Muscle of leg (tissue), 11 donors: ENCODE measurements around the gene ZC3H11A. TPM values are rescaled to one million over a fixed set of nuclear protein-coding genes. Genes with fewer than 3 reads are reported as not detected.
"Not testable (repeated sequence)": the region's sequence is repeated elsewhere in the genome, so short reads cannot be mapped to it uniquely, and the experiment has no call there.

Source experiments
- DNase-seq: peaks from one replicate; pipeline ENCODE4 v3.0.0; 2013
- H3K27ac ChIP-seq: one replicate; pipeline ENCODE4 v1.5.1; 2013; ENCODE audit warnings: mild to moderate bottlenecking, low read length, control low read depth
- H3K27me3 ChIP-seq: one replicate; pipeline ENCODE4 v1.6.1; 2013; ENCODE audit warnings: low read length; ENCODE audit not compliant: control insufficient read depth, insufficient read depth
- H3K36me3 ChIP-seq: one replicate; pipeline ENCODE4 v1.6.1; 2013; ENCODE audit warnings: low read length; ENCODE audit not compliant: control insufficient read depth, insufficient read depth
- H3K4me1 ChIP-seq: one replicate; pipeline ENCODE4 v1.6.1; 2013; ENCODE audit warnings: low read length; ENCODE audit not compliant: control insufficient read depth, insufficient read depth
- H3K4me3 ChIP-seq: one replicate; pipeline ENCODE4 v1.5.1; 2013; ENCODE audit warnings: low read length, control low read depth
- H3K9me3 ChIP-seq: replicated peaks from 2 replicates; pipeline ENCODE4 v1.6.1; 2013; ENCODE audit warnings: low read depth, low read length; ENCODE audit not compliant: control insufficient read depth
- WGBS: methylation state at CpG from one replicate; pipeline ENCODE4 v1.1.5; 2013; ENCODE audit warnings: missing lambda C conversion rate; ENCODE audit not compliant: insufficient coverage; 5-methylcytosine and 5-hydroxymethylcytosine counted together
- polyA plus RNA-seq, 8 donors: library from polyadenylated mRNA; unstranded; fragments of 120-200 nt; gene quantifications; one replicate each; pipeline versions ENCODE4 v1.2.1 to v1.2.3, GENCODE V29; 2013; ENCODE audit warnings: inconsistent platforms in 1 of 8, low replicate concordance in 1 of 8; ENCODE audit not compliant: insufficient read length in 8 of 8, insufficient read depth in 1 of 8
- total RNA-seq: library from RNA; stranded (reverse); fragments of 120-200 nt; gene quantifications from one replicate; pipeline ENCODE4 v1.2.4, GENCODE V29; 2013

ZC3H11A gene
- total and polyA plus RNA-seq, 9 donors = 78.2 to 101 (median 87.9) TPM

GRCh38 chr1:203778146-203778545 lies 17.3 kb upstream of the ZC3H11A start:
- Histone ChIP-seq H3K27me3 (no peaks in the 10 kb centered on the region), H3K36me3 (no peaks in the 10 kb centered on the region), H3K4me3 (no peak overlapping the region), H3K4me1 (no peaks in the 10 kb centered on the region), H3K9me3 (no peaks in the 10 kb centered on the region), H3K27ac (no peak overlapping the region)
- WGBS = no CpG with 5 or more reads among the region's 3 CpGs
- DNase-seq = no peak

- Histone ChIP-seq H3K36me3 (no peaks in the 10 kb centered on the region), H3K27me3 (no peaks in the 10 kb centered on the region), H3K4me3 (no peak overlapping the region), H3K9me3 (no peaks in the 10 kb centered on the region), H3K27ac (no peak overlapping the region), H3K4me1 (no peaks in the 10 kb centered on the region)
- WGBS = 87% methylated on average over 2 of the region's 4 CpGs
- DNase-seq = no peak
These were observed 16.6 kb upstream of the ZC3H11A start for GRCh38 chr1:203778789-203779188.

- Histone ChIP-seq H3K27ac (no peak overlapping the region), H3K27me3 (no peaks in the 10 kb centered on the region), H3K9me3 (no peaks in the 10 kb centered on the region), H3K36me3 (no peaks in the 10 kb centered on the region), H3K4me1 (no peaks in the 10 kb centered on the region), H3K4me3 (no peak overlapping the region)
- 73% methylated on average over 4 of the region's 7 CpGs for WGBS
- no peak for DNase-seq
These were observed 13.5 kb upstream of the ZC3H11A start for GRCh38 chr1:203781962-203782361.

- no peak for DNase-seq
- WGBS = no CpG with 5 or more reads among the region's 3 CpGs
These were observed 5.5 kb upstream of the ZC3H11A start for GRCh38 chr1:203789966-203790365.

GRCh38 chr1:203791498-203791897 lies 3.9 kb upstream of the ZC3H11A start:
- H3K36me3 ChIP-seq = no peaks in the 10 kb centered on the region
- peaks cover 4% of the 10 kb centered on the region for H3K4me1 ChIP-seq
- WGBS = 88% methylated on average over 2 of the region's 3 CpGs
- no peaks in the 10 kb centered on the region for H3K27me3 ChIP-seq
- H3K4me3 ChIP-seq = no peak overlapping the region
- H3K27ac ChIP-seq = no peak overlapping the region
- DNase-seq = no peak
- H3K9me3 ChIP-seq = no peaks in the 10 kb centered on the region

More at GRCh38 chr1:203789966-203790365, 5.5 kb upstream of the ZC3H11A start:
- Histone ChIP-seq H3K9me3 (no peaks in the 10 kb centered on the region), H3K4me3 (no peak overlapping the region), H3K4me1 (peaks cover 3% of the 10 kb centered on the region), H3K36me3 (no peaks in the 10 kb centered on the region), H3K27me3 (no peaks in the 10 kb centered on the region), H3K27ac (no peak overlapping the region)

- no peaks in the 10 kb centered on the region for H3K9me3 ChIP-seq
- DNase-seq = no peak
- H3K27me3 ChIP-seq = no peaks in the 10 kb centered on the region
- H3K36me3 ChIP-seq = peaks cover 3% of the 10 kb centered on the region
- 79% methylated on average over 2 of the region's 2 CpGs for WGBS
- no peak overlapping the region for H3K4me3 ChIP-seq
- no peak overlapping the region for H3K27ac ChIP-seq
- H3K4me1 ChIP-seq = peaks cover 4% of the 10 kb centered on the region
These were observed 2.9 kb upstream of the ZC3H11A start for GRCh38 chr1:203792486-203792885.

- H3K9me3 ChIP-seq, H3K27me3 ChIP-seq, H3K27ac ChIP-seq, H3K4me3 ChIP-seq, DNase-seq: not testable (repeated sequence)
- Histone ChIP-seq H3K4me1 (peaks cover 15% of the 10 kb centered on the region), H3K36me3 (peaks cover 13% of the 10 kb centered on the region)
- WGBS = 100% methylated on average over 1 of the region's 7 CpGs
These were observed 1.9 kb upstream of the ZC3H11A start for GRCh38 chr1:203793561-203793960.

- H3K9me3 ChIP-seq = no peaks in the 10 kb centered on the region
- DNase-seq = no peak
- peaks cover 22% of the 10 kb centered on the region for H3K4me1 ChIP-seq
- H3K27ac ChIP-seq = peak overlapping the region; percentile 97
- no peaks in the 10 kb centered on the region for H3K27me3 ChIP-seq
- H3K4me3 ChIP-seq = peak overlapping the region; percentile 86
- 100% methylated on average over 5 of the region's 19 CpGs for WGBS
- H3K36me3 ChIP-seq = peaks cover 21% of the 10 kb centered on the region
These were observed 521 bp upstream of the ZC3H11A start for GRCh38 chr1:203794764-203795440.

GRCh38 chr1:203796236-203796605 lies 798 bp downstream of the ZC3H11A start:
- Histone ChIP-seq H3K36me3 (peaks cover 22% of the 10 kb centered on the region), H3K4me3 (peak overlapping the region; percentile 86), H3K9me3 (no peaks in the 10 kb centered on the region), H3K4me1 (peaks cover 22% of the 10 kb centered on the region), H3K27ac (peak overlapping the region; percentile 97), H3K27me3 (no peaks in the 10 kb centered on the region)
- peak; percentile 59 for DNase-seq
- 0% methylated on average over 5 of the region's 12 CpGs for WGBS

- H3K27me3 ChIP-seq = no peaks in the 10 kb centered on the region
- H3K36me3 ChIP-seq = peaks cover 22% of the 10 kb centered on the region
- no peak for DNase-seq
- no peaks in the 10 kb centered on the region for H3K9me3 ChIP-seq
- no peak overlapping the region for H3K4me3 ChIP-seq
- no CpG with 5 or more reads among the region's 2 CpGs for WGBS
- peak overlapping the region; percentile 26 for H3K27ac ChIP-seq
- peaks cover 22% of the 10 kb centered on the region for H3K4me1 ChIP-seq
These were observed 1.8 kb downstream of the ZC3H11A start for GRCh38 chr1:203797216-203797615.
